Upper lobe of left lung (tissue), 4 donors: ENCODE data around the gene TMEM109.

Experiments
- CTCF ChIP-seq, 6 experiments: fragments of 450-650 bp in 4 of 6; fragments of 200-600 bp in 2 of 6; sonication (generic) in 2 of 6; IDR thresholded peaks; one replicate each; pipeline ENCODE4 v1.5.1; 2016 to 2019; ENCODE audit warnings: antibody characterized with exemption in 6 of 6
- POLR2A ChIP-seq, 4 donors: fragments of 450-650 bp; IDR thresholded peaks; one replicate each; pipeline ENCODE4 v1.5.1; 2016 to 2017; ENCODE audit warnings: antibody characterized with exemption in 4 of 4, mild to moderate bottlenecking in 2 of 4

GRCh38 chr11:60889869-60890311 is 24.1 kb upstream of the TMEM109 start:
- TF ChIP-seq POLR2A (IDR thresholded peaks at IDR 0.05) (no peak), CTCF (IDR thresholded peaks at IDR 0.05) (no peak)
